GM19238 (cell line): ENCODE measurements around the gene ZNF277.
A peak's percentile ranks its signal among the peaks of the same experiment; 100 is the strongest.

ENCODE experiments used
- DNase-seq: peaks from one replicate; pipeline ENCODE4 v3.0.0; 2011; ENCODE audit warnings: low spot score; ENCODE audit not compliant: insufficient read length

ZNF277 gene

GRCh38 chr7:112206238-112206990 lies at the start of gene ZNF277, which contains the start of gene DOCK4:
ZNF277 (plus strand) TSS chr7:112206695; CDS start chr7:112206717, 22 bp downstream.
DOCK4 (minus strand) TSS chr7:112206399; CDS start chr7:112206138, 261 bp downstream.
- peak; percentile 85 for DNase-seq

- DNase-seq, result no peak
These were observed 49.4 kb upstream of the ZNF277 start for GRCh38 chr7:112157072-112157471.

- DNase-seq, result no peak
These were observed 47.1 kb upstream of the ZNF277 start for GRCh38 chr7:112159351-112159750.

GRCh38 chr7:112160130-112160770 lies 46.2 kb upstream of the ZNF277 start:
- DNase-seq, result no peak

GRCh38 chr7:112160771-112161150 lies 45.7 kb upstream of the ZNF277 start:
- no peak for DNase-seq

GRCh38 chr7:112161253-112162141 lies 45.0 kb upstream of the ZNF277 start:
- DNase-seq, result no peak

- DNase-seq, result no peak
These were observed 44.2 kb upstream of the ZNF277 start for GRCh38 chr7:112162142-112162766.

- DNase-seq, result no peak
These were observed 43.5 kb upstream of the ZNF277 start for GRCh38 chr7:112162784-112163506.

GRCh38 chr7:112167147-112167546 lies 39.3 kb upstream of the ZNF277 start:
- no peak for DNase-seq

- DNase-seq, result no peak
These were observed 37.6 kb upstream of the ZNF277 start for GRCh38 chr7:112168915-112169314.

GRCh38 chr7:112171673-112172072 lies 34.8 kb upstream of the ZNF277 start:
- no peak for DNase-seq

- DNase-seq, result no peak
These were observed 33.5 kb upstream of the ZNF277 start for GRCh38 chr7:112172870-112173567.

GRCh38 chr7:112173568-112173905 lies 33.0 kb upstream of the ZNF277 start:
- no peak for DNase-seq

GRCh38 chr7:112174192-112174591 lies 32.3 kb upstream of the ZNF277 start:
- DNase-seq, result no peak

- no peak for DNase-seq
These were observed 30.3 kb upstream of the ZNF277 start for GRCh38 chr7:112176241-112176640.

GRCh38 chr7:112176693-112177415 lies 29.6 kb upstream of the ZNF277 start:
- no peak for DNase-seq

- DNase-seq, result no peak
These were observed 26.3 kb upstream of the ZNF277 start for GRCh38 chr7:112180223-112180622.

- no peak for DNase-seq
These were observed 23.7 kb upstream of the ZNF277 start for GRCh38 chr7:112182749-112183148.

- no peak for DNase-seq
These were observed 23.2 kb upstream of the ZNF277 start for GRCh38 chr7:112183266-112183665.

GRCh38 chr7:112184455-112184854 lies 22.0 kb upstream of the ZNF277 start:
- no peak for DNase-seq
